OCI-LY7 (cell line): ENCODE results near the gene SNCA.

Experiments used
- EZH2phosphoT487 ChIP-seq: fragments of 200-600 bp; sonication (generic); IDR thresholded peaks from 2 replicates; pipeline ENCODE4 v1.6.1; 2018; ENCODE audit warnings: low read depth, borderline replicate concordance, mild to moderate bottlenecking, mixed run types, antibody characterized with exemption, low read length, moderate library complexity, mixed read lengths
- TF ChIP-seq, protein P1 (sequence below): fragments of 200-600 bp; sonication (generic); conservative IDR thresholded peaks from 2 replicates; pipeline ENCODE4 v1.5.1; 2014; ENCODE audit warnings: mild to moderate bottlenecking, antibody characterized with exemption, low read length, moderate library complexity, mixed read lengths

DNA sequence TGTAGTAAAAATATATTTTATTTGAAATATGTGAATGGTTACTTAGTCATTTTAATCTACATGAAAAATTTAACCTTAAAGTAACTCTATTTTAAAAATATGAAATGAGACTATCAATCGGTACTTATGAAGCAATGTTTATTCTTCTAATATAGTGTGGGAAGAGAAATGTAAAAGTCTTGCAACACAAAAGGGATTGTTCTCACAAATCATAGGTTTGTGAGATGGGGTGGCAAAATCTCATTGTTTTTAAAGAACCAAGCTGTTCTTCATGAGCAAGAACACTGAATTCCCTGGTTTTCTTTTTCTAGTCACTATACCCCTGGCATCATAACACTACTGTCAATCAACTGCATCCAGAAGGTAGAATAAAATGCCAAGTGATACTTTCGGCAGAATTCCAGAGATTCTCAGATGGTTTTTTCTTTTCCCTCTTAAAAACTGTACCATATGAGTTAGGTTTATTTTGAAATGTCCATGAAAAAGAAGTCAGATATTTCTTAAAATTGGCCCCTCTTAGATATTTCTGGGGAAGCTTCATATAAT lies 52.2 kb downstream of the SNCA start:
- TF ChIP-seq, protein P1, sequence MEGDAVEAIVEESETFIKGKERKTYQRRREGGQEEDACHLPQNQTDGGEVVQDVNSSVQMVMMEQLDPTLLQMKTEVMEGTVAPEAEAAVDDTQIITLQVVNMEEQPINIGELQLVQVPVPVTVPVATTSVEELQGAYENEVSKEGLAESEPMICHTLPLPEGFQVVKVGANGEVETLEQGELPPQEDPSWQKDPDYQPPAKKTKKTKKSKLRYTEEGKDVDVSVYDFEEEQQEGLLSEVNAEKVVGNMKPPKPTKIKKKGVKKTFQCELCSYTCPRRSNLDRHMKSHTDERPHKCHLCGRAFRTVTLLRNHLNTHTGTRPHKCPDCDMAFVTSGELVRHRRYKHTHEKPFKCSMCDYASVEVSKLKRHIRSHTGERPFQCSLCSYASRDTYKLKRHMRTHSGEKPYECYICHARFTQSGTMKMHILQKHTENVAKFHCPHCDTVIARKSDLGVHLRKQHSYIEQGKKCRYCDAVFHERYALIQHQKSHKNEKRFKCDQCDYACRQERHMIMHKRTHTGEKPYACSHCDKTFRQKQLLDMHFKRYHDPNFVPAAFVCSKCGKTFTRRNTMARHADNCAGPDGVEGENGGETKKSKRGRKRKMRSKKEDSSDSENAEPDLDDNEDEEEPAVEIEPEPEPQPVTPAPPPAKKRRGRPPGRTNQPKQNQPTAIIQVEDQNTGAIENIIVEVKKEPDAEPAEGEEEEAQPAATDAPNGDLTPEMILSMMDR: no peak
- no peak for TF ChIP-seq EZH2phosphoT487
